ENCODE data around the gene EFNB1.

Gene EFNB1

DNA sequence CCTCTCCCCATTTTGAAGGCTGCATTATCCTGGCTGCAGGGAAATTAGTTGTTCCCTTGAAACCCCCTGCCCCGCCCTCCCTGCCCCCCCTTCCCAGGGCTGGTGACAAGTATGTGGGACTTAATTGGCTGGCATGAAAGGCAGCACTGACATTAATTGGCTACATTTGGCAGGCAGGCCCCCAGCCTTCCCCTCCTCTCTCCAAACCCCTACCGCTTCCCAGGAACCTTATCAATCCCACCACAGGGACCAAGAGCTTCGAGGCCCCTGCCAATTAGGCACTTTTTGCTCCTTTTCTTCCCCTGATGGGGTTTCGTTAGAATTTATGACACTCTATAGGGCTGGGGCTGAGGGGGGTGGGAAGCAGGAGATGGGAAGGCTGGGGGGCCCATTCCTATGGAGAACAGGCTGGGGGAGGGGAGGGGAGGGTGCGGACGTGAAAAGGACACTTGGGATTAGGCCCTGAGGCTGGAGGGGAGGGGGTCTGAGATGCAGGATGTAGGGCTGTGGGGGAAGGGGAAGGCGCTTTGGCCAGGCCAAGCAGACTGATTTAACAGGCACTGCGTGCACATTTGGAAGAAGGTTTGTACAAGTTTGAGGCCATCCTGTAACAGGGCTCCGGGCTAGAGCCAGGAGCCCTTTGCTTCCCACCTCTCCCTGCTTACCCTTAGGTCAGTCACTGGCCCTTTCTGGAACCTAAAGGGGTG is 52.2 kb downstream of the EFNB1 start:
- DNase-seq (ENCODE audit: extremely low read depth in 1 of 2, low read depth in 1 of 2): no peak

DNA sequence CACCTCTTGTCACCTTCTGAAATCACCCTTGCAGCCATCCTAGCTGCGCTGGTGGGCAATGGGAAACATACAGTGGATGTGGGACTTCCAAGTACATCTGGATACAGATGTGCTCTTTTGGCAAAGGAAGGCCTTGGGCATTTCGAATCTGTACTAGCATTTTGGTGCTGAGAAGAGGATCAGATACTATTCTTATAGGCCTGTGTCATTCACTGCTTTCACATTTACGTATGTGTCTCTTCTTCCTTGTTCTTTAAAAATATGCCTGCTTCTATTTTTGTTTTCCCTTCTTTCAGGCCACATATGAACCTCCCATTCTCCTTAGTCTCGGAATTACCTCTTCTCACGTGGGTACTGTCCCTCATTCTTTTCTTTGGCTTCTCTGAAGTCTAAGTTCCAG is 53.1 kb downstream of the EFNB1 start:
- no peak for DNase-seq (ENCODE audit: extremely low read depth in 1 of 2, low read depth in 1 of 2)

- no peak for DNase-seq (ENCODE audit: extremely low read depth in 1 of 2, low read depth in 1 of 2)
These were observed 55.0 kb downstream of the EFNB1 start for GRCh38 chrX:68883800-68884199.

DNA sequence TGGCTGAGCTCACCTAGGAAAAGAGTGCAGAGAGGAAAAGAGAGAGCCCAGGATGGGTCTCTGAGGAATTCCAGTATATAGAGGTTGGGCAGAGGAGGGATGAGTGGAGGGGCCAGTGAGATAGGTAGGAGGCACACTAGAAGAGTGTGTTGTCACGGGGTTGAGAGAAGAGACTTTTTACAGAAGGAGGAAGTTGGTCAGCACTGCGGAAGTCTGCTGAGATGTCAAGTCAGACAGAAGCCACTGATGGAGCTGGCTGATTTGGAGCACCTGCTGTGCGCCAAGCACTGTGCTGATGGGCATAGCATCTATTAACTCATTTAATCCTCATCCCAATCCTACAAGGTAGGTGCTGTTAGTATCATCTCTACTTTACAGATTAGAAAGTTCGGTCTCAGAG is 60.4 kb downstream of the EFNB1 start:
- no peak for DNase-seq (ENCODE audit: extremely low read depth in 1 of 2, low read depth in 1 of 2)
